RWPE2 (cell line): ENCODE results near the gene KDM3A.
A peak's percentile ranks its signal among the peaks of the same experiment; 100 is the strongest.

Experiments
- ATAC-seq: fragments of 200-7000 bp; cut with Tn5 transposase; 3 replicates; pipeline ENCODE4 v1.9.1; 2021; ENCODE audit warnings: low read depth
- DNase-seq: peaks from one replicate; pipeline ENCODE4 v3.0.0-alpha.2; 2020; ENCODE audit warnings: low spot score
- H3K27ac ChIP-seq: fragments of 450-650 bp; 2 replicates; pipeline ENCODE4 v1.5.1; 2017; ENCODE audit warnings: mild to moderate bottlenecking; ENCODE audit not compliant: poor library complexity, severe bottlenecking
- H3K27me3 ChIP-seq: fragments of 250-450 bp; sonication (Bioruptor Pico); 2 replicates; pipeline ENCODE4 v1.5.1; 2021; ENCODE audit warnings: mild to moderate bottlenecking, moderate library complexity; ENCODE audit not compliant: insufficient read depth, poor library complexity, severe bottlenecking
- H3K36me3 ChIP-seq: fragments of 250-450 bp; sonication (Bioruptor Pico); 2 replicates; pipeline ENCODE4 v1.5.1; 2020; ENCODE audit warnings: low read depth, mild to moderate bottlenecking, moderate library complexity
- H3K4me1 ChIP-seq: fragments of 250-450 bp; sonication (Bioruptor Pico); 2 replicates; pipeline ENCODE4 v1.5.1; 2021; ENCODE audit warnings: mild to moderate bottlenecking, moderate library complexity; ENCODE audit not compliant: insufficient read depth, poor library complexity, severe bottlenecking
- H3K4me3 ChIP-seq: fragments of 250-450 bp; sonication (Bioruptor Pico); 2 replicates; pipeline ENCODE4 v1.5.1; 2021; ENCODE audit warnings: mild to moderate bottlenecking, moderate library complexity; ENCODE audit not compliant: severe bottlenecking
- H3K9me3 ChIP-seq: fragments of 250-450 bp; sonication (Bioruptor Pico); 2 replicates; pipeline ENCODE4 v1.5.1; 2021; ENCODE audit warnings: mild to moderate bottlenecking, moderate library complexity; ENCODE audit not compliant: severe bottlenecking
- CTCF ChIP-seq: fragments of 450-650 bp; IDR thresholded peaks from one replicate; pipeline ENCODE4 v1.5.1; 2017; ENCODE audit warnings: mild to moderate bottlenecking, moderate library complexity; ENCODE audit not compliant: poor library complexity, severe bottlenecking

KDM3A gene

GRCh38 chr2:86420913-86421312 is 20.3 kb upstream of the KDM3A start:
- DNase-seq = no peak
- no peak for TF ChIP-seq CTCF
- Histone ChIP-seq H3K27me3 (peaks cover 10% of the 10 kb centered on the region), H3K9me3 (no peaks in the 10 kb centered on the region), H3K4me1 (peaks cover 4% of the 10 kb centered on the region), H3K27ac (no peak overlapping the region), H3K4me3 (no peak overlapping the region), H3K36me3 (no peaks in the 10 kb centered on the region)
- ATAC-seq = no peak

- peaks cover 4% of the 10 kb centered on the region for H3K4me1 ChIP-seq
- H3K4me3 ChIP-seq = no peak overlapping the region
- no peaks in the 10 kb centered on the region for H3K36me3 ChIP-seq
- H3K27me3 ChIP-seq = peaks cover 10% of the 10 kb centered on the region
- DNase-seq (no peak), ATAC-seq (peak; percentile 67; the same call in 2 of the 3 replicates)
- H3K9me3 ChIP-seq = no peaks in the 10 kb centered on the region
- TF ChIP-seq CTCF = no peak
- H3K27ac ChIP-seq = no peak overlapping the region
Measured at GRCh38 chr2:86426271-86426670, 14.9 kb upstream of the KDM3A start.

GRCh38 chr2:86429335-86429734 is 11.8 kb upstream of the KDM3A start:
- ATAC-seq = no peak
- Histone ChIP-seq H3K4me1 (peaks cover 7% of the 10 kb centered on the region), H3K9me3 (no peaks in the 10 kb centered on the region), H3K27ac (no peak overlapping the region), H3K27me3 (peaks cover 5% of the 10 kb centered on the region), H3K4me3 (no peak overlapping the region), H3K36me3 (no peaks in the 10 kb centered on the region)
- no peak for DNase-seq
- no peak for TF ChIP-seq CTCF

GRCh38 chr2:86430368-86430767 is 10.8 kb upstream of the KDM3A start:
- no peak overlapping the region for H3K27ac ChIP-seq
- H3K4me1 ChIP-seq = peaks cover 7% of the 10 kb centered on the region
- TF ChIP-seq CTCF = no peak
- H3K9me3 ChIP-seq = no peaks in the 10 kb centered on the region
- no peaks in the 10 kb centered on the region for H3K27me3 ChIP-seq
- H3K4me3 ChIP-seq = no peak overlapping the region
- ATAC-seq = no peak
- DNase-seq = no peak
- no peaks in the 10 kb centered on the region for H3K36me3 ChIP-seq

- Histone ChIP-seq H3K9me3 (no peaks in the 10 kb centered on the region), H3K27me3 (no peaks in the 10 kb centered on the region), H3K36me3 (no peaks in the 10 kb centered on the region), H3K4me1 (peaks cover 4% of the 10 kb centered on the region), H3K4me3 (no peak overlapping the region), H3K27ac (no peak overlapping the region)
- ATAC-seq = no peak
- TF ChIP-seq CTCF = no peak
- no peak for DNase-seq
Measured at GRCh38 chr2:86433137-86433536, 8.0 kb upstream of the KDM3A start.
